Stimulated activated CD4-positive, alpha-beta T cell treated with anti-CD3 and anti-CD28 coated beads, Interleukin-12 subunit alpha, Interleukin-12 subunit beta, amount 100 ng/mL, for 48 hours (primary cell): ENCODE results near the gene PLAA.
"Not testable (repeated sequence)": the region's sequence is repeated elsewhere in the genome, so short reads cannot be mapped to it uniquely, and the experiment has no call there.

Experiments used
- DNase-seq, 3 donors: peaks; one replicate each; pipeline ENCODE4 v3.0.0-alpha.2; 2020; ENCODE audit warnings: low read depth in 2 of 3, low spot score in 1 of 3

Gene PLAA

GRCh38 chr9:26935847-26936246, 11.2 kb downstream of the PLAA start:
- DNase-seq, result no peak

GRCh38 chr9:26928902-26929495, 18.0 kb downstream of the PLAA start:
- DNase-seq, result no peak

- DNase-seq, result no peak
These were observed 21.4 kb downstream of the PLAA start for GRCh38 chr9:26925609-26926008.

GRCh38 chr9:26919698-26920097, 27.3 kb downstream of the PLAA start:
- no peak for DNase-seq

- no peak for DNase-seq
These were observed 33.8 kb downstream of the PLAA start for GRCh38 chr9:26913138-26913668.

GRCh38 chr9:26904671-26905070, 42.4 kb downstream of the PLAA start:
- no peak for DNase-seq

- DNase-seq, result no peak
These were observed 43.0 kb downstream of the PLAA start for GRCh38 chr9:26904070-26904469.

GRCh38 chr9:26893030-26893676, 53.9 kb downstream of the PLAA start:
- DNase-seq, result no peak

GRCh38 chr9:26892251-26893029, 54.6 kb downstream of the PLAA start, which contains the start of gene CAAP1:
CAAP1 (minus strand) TSS chr9:26892802; CDS start chr9:26892715, 87 bp downstream.
- DNase-seq, result peak; percentile 86 to 91 (median 91)

GRCh38 chr9:26891726-26892125, 55.3 kb downstream of the PLAA start:
- DNase-seq, result no peak

- no peak for DNase-seq
These were observed 58.8 kb downstream of the PLAA start for GRCh38 chr9:26888271-26888670.

GRCh38 chr9:26882154-26882553, 64.9 kb downstream of the PLAA start:
- DNase-seq, result no peak

- DNase-seq, result no peak
These were observed 66.8 kb downstream of the PLAA start for GRCh38 chr9:26880262-26880661.

- not testable (repeated sequence) for DNase-seq
These were observed 71.9 kb downstream of the PLAA start for GRCh38 chr9:26875155-26875554.

- no peak for DNase-seq
These were observed 76.8 kb downstream of the PLAA start for GRCh38 chr9:26870292-26870691.

GRCh38 chr9:26863074-26863473, 84.0 kb downstream of the PLAA start:
- no peak for DNase-seq

- DNase-seq, result peak in 1 of 3 donors; percentile 41
These were observed 90.5 kb downstream of the PLAA start for GRCh38 chr9:26856413-26857032.
